GM10847 (cell line): ENCODE results near the gene ZNF761.

Source experiments
- POLR2A ChIP-seq: IDR thresholded peaks from 2 replicates; pipeline ENCODE4 v1.6.1; 2011; ENCODE audit not compliant: insufficient read length; ENCODE audit errors: extremely low read depth

The ZNF761 gene

DNA sequence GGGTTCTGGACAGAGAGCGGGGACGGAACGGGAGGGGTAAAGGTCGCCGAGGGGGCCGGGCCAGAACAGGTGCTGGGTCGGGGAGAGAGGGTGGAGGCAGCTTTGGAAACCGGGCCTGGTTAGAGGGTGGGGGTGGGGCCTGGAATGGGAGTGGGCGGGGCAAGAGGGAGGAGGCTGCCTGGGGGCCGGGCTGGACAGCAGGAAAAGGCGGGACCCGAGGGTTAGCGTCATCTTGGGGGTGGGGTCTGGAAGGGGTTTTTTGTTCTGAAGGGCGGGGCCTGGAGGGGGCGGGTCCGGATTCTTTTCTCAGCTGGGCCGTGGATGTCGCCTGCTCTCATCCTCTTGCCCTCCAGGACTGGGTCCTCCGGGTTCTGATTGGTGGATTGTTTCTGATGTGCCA lies 31.5 kb downstream of the ZNF761 start:
- no peak for TF ChIP-seq POLR2A

DNA sequence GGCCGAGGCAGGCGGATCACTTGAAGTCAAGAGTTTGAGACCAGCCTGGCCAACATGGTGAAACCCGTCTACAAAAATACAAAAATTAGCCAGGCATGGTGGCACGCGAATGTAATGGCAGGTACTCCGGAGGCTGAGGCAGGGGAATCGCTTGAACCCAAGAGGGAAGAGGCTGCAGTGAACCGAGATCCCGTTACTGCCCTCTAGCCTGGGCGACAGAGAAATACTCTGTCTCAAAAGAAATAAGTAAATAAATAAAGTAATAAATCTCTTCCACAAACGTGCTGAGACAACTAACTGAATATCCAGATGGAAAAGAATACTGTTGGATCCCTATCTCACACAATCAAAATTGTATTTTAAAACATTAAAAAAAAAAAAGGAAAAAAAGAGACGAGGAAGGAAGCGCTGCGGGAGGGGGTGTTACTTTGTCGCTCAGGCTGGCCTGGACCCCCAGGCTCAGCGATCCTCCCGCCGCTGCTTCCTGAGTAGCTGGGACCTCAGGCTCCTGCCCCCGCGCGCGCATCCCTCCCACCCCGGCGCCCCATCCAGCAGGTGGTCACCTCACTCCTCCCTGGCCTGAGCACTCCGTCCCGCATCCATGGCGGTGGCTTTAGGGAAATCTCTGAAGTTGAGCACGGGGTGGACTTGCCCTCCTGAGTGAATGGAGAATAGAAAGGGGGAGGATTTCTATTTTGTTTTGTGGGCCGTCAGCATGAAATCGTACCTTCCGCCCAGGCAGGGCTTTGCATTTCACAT lies 35.1 kb downstream of the ZNF761 start:
- no peak for TF ChIP-seq POLR2A

DNA sequence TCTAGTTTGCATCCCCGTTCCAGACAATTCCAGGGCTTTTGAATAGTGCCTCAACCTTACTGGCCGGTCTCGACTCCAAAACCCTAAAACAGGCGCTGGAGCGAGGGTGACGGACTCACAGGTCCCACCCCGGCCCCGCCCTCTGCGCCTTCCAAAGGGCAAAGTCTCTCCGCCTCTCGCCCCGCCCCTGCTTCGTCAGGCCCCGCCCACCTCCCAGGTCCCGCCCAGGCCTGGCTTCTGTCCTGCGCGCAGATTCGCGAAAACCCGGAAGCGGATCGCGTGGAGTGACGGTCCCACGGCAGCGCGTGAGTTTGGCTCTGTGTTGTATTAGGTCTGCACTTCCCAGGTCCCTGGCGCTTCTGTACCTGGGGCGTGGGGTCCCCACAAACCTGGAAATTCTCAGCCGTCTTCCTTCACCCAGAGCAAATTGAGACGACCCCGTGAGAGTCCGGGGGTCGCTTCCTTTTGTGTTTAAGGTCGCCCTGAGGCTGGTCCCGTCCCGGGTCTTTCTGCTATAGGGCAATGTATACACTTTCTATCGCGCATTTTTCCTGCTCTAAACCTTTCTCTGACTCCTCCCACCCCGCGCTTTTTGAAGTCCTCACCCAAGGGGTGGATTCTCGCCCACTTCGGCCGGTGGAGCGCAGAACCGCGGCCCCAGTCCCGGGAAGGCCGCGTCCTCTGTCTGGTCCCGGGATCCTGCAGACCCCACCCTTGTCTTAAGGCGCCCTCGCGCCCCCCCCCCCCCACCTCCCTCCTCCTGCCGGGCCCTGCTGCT lies 35.9 kb downstream of the ZNF761 start, which contains the start of gene ZNF813:
TSS of gene ZNF813 (plus strand) at position 249 of the 778 bp plus-strand sequence. CDS start 16,090 bp downstream, outside the sequence.
- TF ChIP-seq POLR2A, result peak; percentile 58

GRCh38 chr19:53471916-53472315 lies 40.1 kb downstream of the ZNF761 start:
- no peak for TF ChIP-seq POLR2A

DNA sequence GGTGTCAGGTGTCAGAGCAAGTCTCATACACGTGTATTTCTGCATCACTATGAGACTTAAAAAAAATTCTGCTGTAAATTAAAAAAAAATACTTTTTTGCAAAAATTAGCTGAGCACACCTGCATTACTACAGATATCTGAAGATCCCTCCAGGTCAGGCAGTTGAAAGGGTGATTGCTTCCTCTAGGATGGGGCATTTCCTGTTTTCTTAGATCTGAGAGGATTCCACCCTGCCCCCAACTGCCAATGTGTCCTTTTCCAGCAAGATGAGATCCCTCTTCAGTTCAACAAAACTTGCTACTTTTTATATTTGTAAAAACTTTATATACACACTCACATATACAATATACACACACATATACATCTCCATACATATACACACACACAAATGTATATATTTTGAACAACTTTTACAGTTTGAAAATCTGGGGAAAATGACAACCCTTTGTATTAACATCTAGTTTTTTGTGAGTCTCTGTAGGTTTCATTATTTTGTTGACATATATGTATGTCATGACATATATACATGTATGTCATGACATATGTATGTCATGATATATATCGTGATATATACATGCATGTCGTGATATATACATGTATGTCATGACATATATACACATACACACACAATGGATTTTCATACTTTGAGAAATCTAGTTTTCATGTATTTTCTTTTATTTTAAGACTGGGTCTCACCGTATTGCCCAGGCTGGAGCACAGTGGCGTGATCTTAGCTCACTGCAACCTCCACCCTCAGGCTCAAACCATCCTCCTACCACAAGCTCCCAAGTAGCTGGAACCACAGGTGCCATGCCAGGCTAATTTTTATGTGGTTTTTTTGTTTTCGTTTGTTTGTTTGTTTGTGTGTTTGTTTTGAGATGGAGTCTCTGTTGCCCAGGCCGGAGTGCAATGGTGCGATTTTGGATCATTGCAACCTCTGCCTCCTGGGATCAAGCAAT lies 53.5 kb downstream of the ZNF761 start:
- TF ChIP-seq POLR2A, result no peak

GRCh38 chr19:53492153-53492552 lies 60.4 kb downstream of the ZNF761 start:
- TF ChIP-seq POLR2A, result no peak

- TF ChIP-seq POLR2A, result no peak
Measured at GRCh38 chr19:53504885-53505284, 73.1 kb downstream of the ZNF761 start.

- TF ChIP-seq POLR2A, result no peak
Measured at GRCh38 chr19:53506728-53507127, 74.9 kb downstream of the ZNF761 start.
